Epidermal melanocyte (primary cell): ENCODE data around the gene QKI.
"Not testable (repeated sequence)": the region's sequence is repeated elsewhere in the genome, so short reads cannot be mapped to it uniquely, and the experiment has no call there.

ENCODE experiments used
- DNase-seq: peaks from one replicate; pipeline ENCODE4 v3.0.0; 2011; ENCODE audit warnings: low spot score; ENCODE audit not compliant: insufficient read length

QKI gene

GRCh38 chr6:163572612-163573011 lies 158.1 kb downstream of the QKI start:
- DNase-seq, result no peak

DNA sequence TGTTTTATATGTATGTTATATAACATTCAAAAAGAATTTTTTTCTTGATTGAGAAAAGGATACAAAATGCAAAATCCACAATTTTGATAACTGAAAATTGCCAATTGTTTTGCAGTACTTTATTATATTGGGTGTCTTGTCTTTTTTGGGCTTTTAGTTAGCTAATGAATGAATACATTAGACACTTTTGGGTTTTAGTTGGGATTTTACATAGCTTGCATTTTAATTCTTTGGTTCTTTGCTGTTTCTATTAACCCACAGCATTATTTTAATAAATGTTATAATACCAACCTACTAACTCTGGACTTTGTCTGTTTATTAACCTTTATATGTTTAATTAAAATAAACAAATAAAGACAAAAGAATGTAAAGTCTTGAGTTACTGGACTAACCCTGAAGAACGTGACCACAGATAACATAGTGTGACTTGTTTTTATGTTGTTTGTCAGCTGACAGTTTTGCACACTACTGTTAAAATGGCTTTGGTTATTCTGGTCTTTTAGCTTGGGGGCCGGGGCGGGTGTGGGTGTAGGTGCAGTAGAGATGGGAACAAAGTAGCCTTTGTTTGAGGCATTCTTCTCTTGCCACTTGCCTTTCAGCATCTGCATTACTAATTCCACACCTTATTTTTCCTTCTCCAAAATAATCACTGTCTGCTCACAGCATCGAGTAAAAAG lies 159.1 kb downstream of the QKI start:
- DNase-seq, result no peak

GRCh38 chr6:163576114-163576513 lies 161.6 kb downstream of the QKI start:
- no peak for DNase-seq

- DNase-seq, result no peak
These were observed 162.9 kb downstream of the QKI start for GRCh38 chr6:163577404-163577803.

DNA sequence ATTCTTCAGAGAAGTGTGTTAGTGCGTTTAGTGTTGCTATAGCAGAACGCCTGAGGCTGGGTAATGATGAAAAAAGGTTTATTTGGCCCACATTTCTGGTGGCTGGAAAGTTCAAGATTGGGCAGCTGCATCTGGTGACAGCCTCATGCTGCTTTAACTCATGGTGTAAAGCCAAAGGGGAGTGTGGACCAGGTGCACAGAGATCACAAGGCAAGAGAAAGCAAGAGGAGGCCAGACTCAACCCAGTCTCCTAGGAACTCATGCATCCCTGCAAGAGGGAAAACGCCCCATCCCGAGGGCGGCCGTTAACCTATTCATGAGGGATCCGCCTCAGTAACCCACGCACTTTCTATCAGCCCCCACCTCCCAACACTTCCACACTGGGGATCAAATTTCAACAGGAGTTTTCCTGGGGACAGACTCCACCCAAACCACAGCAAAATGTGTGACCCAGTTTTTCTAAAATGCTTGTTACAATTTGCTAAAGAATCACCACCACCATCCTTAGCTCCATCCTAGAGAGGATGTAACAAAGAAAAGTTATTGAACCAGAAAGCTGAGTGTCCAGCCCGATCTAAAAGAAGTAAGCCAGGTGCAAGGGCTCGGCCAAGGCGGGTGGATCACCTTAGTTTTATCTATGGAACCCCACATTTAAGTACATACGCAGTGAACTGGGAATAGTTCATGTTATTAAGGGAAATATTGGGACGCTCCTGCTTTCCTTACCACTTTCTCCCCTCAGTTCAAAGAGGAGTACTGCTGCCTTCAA lies 164.8 kb downstream of the QKI start:
- DNase-seq, result no peak

- DNase-seq, result no peak
These were observed 165.4 kb downstream of the QKI start for GRCh38 chr6:163579880-163580295.

DNA sequence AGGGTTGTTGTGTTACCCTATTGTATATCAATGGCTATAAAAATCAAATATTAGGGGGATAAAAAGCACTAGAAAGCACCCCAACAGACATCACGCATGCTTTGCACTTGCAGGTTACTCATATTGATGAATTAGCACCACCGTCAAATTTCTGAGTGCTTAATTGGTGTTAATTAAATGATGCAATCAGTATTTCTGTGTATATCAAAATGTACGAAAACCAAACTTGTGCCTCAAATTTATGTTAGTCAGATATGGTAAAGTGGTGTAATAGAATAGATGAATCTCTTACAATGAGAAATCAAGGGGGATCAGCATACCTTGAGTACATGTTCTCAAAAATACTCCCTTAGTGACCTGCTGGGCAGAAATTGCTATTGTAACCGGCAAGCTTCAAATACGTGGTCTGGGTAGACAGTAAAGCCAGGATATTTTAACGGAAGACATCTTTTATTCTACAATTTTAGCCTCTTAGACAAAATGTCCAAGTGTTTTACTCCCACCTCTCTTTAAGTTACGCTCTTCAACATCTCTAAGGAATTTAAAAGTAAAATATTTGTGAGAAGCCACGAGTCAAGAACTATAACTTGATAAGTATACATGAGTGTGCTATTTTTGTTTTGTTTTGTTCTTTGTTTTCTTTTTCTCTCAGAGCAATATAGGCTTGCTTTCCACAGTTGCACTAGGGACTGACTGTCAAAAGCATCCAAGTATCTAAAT lies 166.0 kb downstream of the QKI start:
- DNase-seq, result no peak

DNA sequence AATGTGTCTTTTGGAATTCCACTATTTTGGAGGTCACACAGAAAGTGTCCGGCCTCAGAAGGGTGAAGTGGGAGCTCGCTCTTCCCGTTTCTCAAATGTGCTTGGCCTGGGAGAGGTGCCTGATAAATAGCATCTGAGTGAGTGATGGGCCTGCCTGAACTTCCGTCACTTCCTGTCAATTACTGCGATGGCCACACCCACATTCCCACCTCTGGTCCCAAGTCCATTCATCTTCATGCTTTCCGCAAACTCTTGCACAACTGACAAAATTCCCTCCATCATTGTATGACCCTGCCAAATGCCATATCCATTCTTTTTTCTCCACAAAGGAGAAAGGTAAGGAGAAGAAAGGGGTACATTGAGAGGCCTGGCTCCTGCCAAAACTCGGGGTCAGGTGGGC lies 169.0 kb downstream of the QKI start:
- no peak for DNase-seq

DNA sequence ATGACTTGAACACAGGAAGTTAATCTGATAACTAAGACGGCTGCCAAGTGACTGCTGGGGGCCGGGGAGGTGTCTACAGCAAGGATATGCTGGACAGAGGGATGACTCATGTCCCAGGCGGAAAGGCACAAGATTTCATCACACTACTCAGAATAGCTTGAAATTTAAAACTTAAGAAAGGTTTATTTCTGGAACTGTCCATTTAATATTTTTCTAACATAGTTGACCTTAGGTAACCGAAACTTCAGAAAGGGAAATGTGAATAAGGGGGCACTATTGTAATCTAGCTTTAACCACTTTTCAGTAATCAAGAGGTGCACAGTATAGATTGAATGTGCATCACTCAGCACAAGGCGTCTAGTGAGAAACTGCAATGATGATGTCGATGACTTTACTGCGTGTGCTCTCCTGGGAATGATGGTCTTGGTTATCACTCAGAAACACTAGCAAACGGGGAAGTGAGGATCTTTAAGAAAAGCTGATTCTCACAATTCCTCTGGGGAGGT lies 171.5 kb downstream of the QKI start:
- DNase-seq, result no peak

DNA sequence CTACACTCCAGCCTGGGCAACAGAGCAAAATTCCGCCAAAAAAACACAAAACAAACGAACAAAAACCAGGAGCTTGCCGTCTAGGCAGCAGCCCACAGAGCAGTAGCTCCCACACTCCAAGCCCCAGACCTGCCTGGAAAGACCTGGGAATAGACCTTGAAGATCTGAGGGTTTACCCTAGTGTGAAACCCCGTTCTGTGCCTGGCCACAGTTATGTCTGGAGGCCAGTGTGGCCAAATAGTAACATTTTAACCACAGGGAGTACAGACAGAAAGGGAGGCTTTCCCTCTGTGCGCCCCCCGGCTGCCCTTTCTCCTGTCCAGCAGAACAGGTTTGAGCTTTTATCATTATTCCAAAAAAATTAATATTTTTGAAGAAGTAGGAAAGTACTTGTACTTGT lies 172.4 kb downstream of the QKI start:
- DNase-seq, result no peak

GRCh38 chr6:163588220-163588919 lies 173.9 kb downstream of the QKI start:
- DNase-seq, result peak; percentile 29

DNA sequence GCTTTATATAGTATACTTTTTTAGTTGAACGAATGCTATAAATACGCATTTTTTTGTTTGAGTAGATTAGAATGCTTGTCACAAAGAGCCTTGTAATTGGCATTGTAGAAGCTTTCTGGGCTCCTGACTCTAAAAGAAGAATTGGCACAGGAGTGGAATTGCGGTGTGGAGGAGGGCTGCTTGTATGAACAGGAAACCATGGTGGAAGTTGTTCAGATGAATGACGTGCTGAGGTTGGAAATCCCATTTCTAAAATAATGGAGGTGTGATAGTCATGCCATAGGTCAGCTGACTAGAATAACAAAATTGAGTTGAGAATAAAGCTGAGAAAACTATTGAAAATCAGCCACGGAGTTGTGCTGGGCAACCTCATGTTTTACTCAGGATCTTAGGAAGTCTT lies 174.9 kb downstream of the QKI start:
- no peak for DNase-seq

- not testable (repeated sequence) for DNase-seq
These were observed 175.6 kb downstream of the QKI start for GRCh38 chr6:163590132-163590531.

GRCh38 chr6:163592872-163593271 lies 178.4 kb downstream of the QKI start:
- no peak for DNase-seq

DNA sequence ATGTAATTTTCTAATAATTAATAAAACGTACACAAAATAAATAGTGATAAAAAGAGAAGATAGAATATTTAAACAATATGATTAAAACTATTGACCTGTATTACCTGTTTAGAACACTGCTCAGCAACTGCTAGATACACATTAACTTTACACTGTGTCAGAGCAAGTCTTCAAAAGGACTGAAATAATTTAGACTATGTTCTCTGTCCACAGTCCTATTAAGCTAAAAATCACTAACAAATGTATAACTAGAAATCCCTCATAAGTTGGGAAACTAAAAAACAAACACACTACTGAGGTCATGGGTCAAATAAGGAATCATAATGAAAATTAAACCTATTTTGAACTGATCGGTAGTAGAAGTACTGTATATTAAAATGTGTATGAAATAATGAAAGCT lies 181.7 kb downstream of the QKI start:
- DNase-seq, result no peak

- no peak for DNase-seq
These were observed 184.6 kb downstream of the QKI start for GRCh38 chr6:163599136-163599535.

GRCh38 chr6:163599684-163600083 lies 185.2 kb downstream of the QKI start:
- DNase-seq, result no peak

DNA sequence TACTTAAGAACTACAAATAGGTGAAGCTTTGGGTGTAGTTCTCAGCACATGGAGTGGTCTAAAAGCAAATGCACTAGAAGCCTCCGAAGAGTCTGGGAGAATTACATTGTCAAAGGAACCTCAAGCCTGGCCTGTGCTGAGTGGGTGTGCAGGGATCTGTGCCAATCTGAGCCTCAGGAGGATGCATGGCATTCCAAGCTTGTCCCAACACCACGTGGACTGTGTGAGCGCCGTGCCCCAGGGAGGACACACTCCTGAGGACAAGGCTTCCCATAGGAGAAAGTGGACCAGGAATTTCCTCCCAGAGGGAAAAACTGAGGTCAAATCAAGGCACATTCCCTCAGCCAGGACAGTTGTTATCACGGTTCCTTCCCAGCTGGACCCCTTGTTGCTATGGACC lies 185.8 kb downstream of the QKI start:
- DNase-seq, result no peak

DNA sequence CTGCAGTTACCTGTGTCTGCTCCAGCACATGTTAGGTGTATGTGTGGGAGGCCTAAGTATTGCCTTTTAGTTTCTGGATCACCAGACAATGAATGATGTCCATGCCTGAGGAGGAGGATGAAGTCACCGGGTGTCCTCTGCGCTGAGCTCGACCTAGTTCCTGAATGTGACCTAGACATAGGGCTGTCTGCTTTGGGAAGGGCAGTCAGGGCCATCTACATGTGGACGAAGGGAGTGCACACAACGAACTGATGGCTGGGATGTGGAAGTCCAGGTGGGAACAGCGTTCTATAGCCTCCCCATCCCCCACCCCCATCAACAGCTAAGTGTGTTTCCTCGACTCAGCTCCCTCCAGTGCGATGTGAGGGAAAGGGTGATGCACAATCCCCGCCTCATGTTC lies 186.3 kb downstream of the QKI start:
- no peak for DNase-seq

DNA sequence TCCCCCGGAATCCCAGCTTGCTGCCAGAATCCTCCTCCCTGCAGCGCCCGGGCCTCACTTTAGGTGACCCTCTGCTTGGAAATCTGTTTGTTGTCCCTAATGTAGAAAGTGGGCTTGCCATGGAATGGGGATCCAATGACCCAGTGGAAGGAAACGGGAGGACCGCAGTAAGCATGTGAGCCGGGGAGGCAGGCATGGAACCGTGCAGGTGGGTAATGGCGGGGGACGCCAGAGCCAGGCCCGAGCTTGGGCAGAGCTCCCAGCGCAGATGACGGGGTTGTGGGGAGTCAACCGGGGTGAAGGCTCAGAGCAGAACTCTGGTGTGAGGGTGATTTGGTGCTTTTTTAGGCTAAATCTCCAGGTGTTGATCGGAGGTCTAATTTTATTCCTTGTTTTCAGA lies 188.3 kb downstream of the QKI start:
- DNase-seq, result no peak

GRCh38 chr6:163603395-163603794 lies 188.9 kb downstream of the QKI start:
- DNase-seq, result no peak
